Measurements from ENCODE around the gene ACTG1. TPM values are rescaled to one million over a fixed set of nuclear protein-coding genes. Genes with fewer than 3 reads are reported as not detected.
A peak's percentile ranks its signal among the peaks of the same experiment; 100 is the strongest.

ACTG1 gene
- total and polyA plus RNA-seq, 9 of the 15 experiments (the other 6 are each of a cell fraction or from before 2014, with no cell fraction given) = 224 to 1,775 (median 568) TPM

GRCh38 chr17:81511804-81512561 is 616 bp downstream of the ACTG1 start (continued):
- TF ChIP-seq, protein P1, sequence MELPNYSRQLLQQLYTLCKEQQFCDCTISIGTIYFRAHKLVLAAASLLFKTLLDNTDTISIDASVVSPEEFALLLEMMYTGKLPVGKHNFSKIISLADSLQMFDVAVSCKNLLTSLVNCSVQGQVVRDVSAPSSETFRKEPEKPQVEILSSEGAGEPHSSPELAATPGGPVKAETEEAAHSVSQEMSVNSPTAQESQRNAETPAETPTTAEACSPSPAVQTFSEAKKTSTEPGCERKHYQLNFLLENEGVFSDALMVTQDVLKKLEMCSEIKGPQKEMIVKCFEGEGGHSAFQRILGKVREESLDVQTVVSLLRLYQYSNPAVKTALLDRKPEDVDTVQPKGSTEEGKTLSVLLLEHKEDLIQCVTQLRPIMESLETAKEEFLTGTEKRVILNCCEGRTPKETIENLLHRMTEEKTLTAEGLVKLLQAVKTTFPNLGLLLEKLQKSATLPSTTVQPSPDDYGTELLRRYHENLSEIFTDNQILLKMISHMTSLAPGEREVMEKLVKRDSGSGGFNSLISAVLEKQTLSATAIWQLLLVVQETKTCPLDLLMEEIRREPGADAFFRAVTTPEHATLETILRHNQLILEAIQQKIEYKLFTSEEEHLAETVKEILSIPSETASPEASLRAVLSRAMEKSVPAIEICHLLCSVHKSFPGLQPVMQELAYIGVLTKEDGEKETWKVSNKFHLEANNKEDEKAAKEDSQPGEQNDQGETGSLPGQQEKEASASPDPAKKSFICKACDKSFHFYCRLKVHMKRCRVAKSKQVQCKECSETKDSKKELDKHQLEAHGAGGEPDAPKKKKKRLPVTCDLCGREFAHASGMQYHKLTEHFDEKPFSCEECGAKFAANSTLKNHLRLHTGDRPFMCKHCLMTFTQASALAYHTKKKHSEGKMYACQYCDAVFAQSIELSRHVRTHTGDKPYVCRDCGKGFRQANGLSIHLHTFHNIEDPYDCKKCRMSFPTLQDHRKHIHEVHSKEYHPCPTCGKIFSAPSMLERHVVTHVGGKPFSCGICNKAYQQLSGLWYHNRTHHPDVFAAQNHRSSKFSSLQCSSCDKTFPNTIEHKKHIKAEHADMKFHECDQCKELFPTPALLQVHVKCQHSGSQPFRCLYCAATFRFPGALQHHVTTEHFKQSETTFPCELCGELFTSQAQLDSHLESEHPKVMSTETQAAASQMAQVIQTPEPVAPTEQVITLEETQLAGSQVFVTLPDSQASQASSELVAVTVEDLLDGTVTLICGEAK (IDR thresholded peaks at IDR 0.05) = peak; percentile 66
- TF ChIP-seq, protein P1 (CRISPR knock-in tag; IDR thresholded peaks at IDR 0.05) = no peak
- 0 out of 2 replicates have a peak, but pooled peaks have one; percentile 28 for TF ChIP-seq ZBTB9 (CRISPR knock-in tag; IDR thresholded peaks at IDR 0.05)
- 0 out of 2 replicates have a peak, but pooled peaks have one; percentile 47 for TF ChIP-seq HLTF (IDR thresholded peaks at IDR 0.05)
- no peak for TF ChIP-seq HMG20A (CRISPR knock-in tag; conservative IDR thresholded peaks at IDR 0.05)
- no peak for TF ChIP-seq NBN (IDR thresholded peaks at IDR 0.05; ENCODE audit: low read depth)
- peak in 1 of 2 experiments; percentile 43 for TF ChIP-seq AFF1 (IDR thresholded peaks at IDR 0.05; ENCODE audit: low read depth in 1 of 2, partially characterized antibody in 2 of 2)
- no peak for TF ChIP-seq PURB (CRISPR knock-in tag; IDR thresholded peaks at IDR 0.05; ENCODE audit: low read depth)
- no peak for TF ChIP-seq ID3 (CRISPR knock-in tag; IDR thresholded peaks at IDR 0.05)
- TF ChIP-seq ID3 (tag; IDR thresholded peaks at IDR 0.05) = 0 out of 2 replicates have a peak, but pooled peaks have one; percentile 25
- no peak for TF ChIP-seq CBFB (CRISPR knock-in tag; IDR thresholded peaks at IDR 0.05)
- no peak for TF ChIP-seq NFE2L1 (tag; IDR thresholded peaks at IDR 0.05; ENCODE audit: borderline replicate concordance, low read depth)

Measured in K562 (cell line).